RWPE1 (cell line): ENCODE results near the gene CITED4.
A peak's percentile ranks its signal among the peaks of the same experiment; 100 is the strongest.

Experiments used
- CTCF ChIA-PET: fragments of 350-600 bp; sonication (Branson Sonifier 250); formaldehyde crosslinking; extraction: SDS; loops from one replicate; lab custom pipeline; 2021; lab: Yijun Ruan, JAX
- POLR2A ChIA-PET: fragments of 400-600 bp; formaldehyde crosslinking; extraction: SDS; loops from one replicate; lab custom pipeline; 2020; ENCODE audit warnings: antibody characterized with exemption; ENCODE audit not compliant: low non-redundant PET; lab: Yijun Ruan, JAX
- DNase-seq: peaks from one replicate; pipeline ENCODE4 v3.0.0; 2012; ENCODE audit warnings: low spot score
- H3K27ac ChIP-seq: fragments of 450-650 bp; 2 replicates; pipeline ENCODE4 v1.5.1; 2017
- TF ChIP-seq, protein P1 (sequence below): fragments of 450-650 bp; conservative IDR thresholded peaks from 2 replicates; pipeline ENCODE4 v1.5.1; 2017; ENCODE audit warnings: low read depth, mild to moderate bottlenecking

Gene CITED4

DNA sequence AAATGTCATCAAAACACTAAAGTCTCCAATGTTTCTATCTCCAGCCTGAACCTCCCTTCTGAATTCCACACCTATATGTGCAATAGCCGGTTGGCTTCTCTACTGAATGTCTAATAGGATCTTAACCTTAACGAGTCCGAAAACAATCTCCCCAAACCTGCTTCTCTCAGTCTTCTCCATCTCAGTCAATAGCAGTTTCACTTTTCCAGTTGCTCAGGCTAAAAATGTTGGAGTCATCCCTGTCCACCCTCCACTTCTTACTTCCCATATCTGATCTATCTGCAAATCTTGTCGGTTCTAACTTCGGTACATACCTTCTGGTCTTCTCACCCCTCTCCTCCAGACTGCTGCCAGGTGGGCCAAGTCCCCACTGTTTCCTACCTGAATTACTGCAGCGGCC, 25.5 kb upstream of the CITED4 start:
- peak overlapping the region; percentile 87 for H3K27ac ChIP-seq
- ChIA-PET POLR2A (no interaction called here), CTCF (no interaction called here)
- TF ChIP-seq, protein P1, sequence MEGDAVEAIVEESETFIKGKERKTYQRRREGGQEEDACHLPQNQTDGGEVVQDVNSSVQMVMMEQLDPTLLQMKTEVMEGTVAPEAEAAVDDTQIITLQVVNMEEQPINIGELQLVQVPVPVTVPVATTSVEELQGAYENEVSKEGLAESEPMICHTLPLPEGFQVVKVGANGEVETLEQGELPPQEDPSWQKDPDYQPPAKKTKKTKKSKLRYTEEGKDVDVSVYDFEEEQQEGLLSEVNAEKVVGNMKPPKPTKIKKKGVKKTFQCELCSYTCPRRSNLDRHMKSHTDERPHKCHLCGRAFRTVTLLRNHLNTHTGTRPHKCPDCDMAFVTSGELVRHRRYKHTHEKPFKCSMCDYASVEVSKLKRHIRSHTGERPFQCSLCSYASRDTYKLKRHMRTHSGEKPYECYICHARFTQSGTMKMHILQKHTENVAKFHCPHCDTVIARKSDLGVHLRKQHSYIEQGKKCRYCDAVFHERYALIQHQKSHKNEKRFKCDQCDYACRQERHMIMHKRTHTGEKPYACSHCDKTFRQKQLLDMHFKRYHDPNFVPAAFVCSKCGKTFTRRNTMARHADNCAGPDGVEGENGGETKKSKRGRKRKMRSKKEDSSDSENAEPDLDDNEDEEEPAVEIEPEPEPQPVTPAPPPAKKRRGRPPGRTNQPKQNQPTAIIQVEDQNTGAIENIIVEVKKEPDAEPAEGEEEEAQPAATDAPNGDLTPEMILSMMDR, result no peak
- no peak for DNase-seq

DNA sequence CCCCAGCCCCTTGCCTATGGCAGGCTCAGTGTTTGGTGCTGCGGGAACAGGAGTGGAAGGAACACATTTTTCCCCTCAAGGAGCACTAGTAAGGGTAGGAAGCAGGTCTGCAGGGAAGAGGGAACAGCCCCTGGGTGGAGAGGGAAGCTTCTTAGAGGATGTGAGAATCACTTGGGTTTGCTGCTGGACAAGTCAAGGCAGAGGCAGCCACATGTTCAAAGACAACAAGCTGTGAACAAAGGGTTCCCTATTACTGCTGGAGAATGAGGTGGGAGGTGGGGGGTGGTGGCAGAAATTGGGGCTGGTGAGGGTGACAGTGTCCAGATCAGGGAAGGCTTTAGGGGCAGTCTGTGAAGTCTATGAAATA, 24.8 kb upstream of the CITED4 start:
- CTCF ChIA-PET, result no interaction called here
- DNase-seq, result no peak

DNA sequence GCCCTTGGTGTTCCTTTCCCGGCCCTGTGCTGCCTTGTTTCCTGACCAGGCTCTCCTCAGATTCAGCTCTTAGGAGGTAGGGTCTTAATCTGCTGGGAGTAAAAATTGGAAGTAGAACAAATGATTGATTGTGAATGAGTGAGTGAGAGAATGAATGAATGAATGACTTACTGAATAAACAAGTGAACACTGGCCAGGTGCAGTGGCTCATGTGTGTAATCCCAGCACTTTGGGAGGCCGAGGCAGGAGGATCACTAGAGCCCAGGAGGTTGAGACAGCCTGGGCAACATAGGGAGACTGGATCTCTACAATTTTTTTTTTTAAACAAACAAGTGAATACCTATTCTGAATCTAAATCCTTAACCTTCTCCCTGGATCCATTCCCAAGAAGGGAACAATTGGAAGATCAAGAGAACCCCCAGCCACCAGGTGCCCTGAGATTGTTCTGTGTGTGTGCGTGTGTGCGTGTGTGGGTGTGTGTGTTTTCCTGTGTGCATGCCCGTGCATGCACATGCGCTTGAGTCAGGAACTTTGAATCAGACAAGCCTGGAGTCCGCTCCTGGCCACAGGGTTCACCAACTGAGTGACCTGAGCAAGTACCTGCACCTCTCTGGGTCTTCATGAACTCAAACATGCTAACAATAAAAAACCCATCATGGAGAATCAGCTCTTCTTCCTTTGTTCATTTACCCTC, 24.3 kb upstream of the CITED4 start:
- ChIA-PET CTCF (no interaction called here), POLR2A (no interaction called here)
- DNase-seq, result peak; percentile 54
- TF ChIP-seq, protein P1, result no peak
- H3K27ac ChIP-seq, result peak overlapping the region; percentile 87

More for the DNA sequence above, 24.8 kb upstream of the CITED4 start:
- peak overlapping the region; percentile 87 for H3K27ac ChIP-seq
- TF ChIP-seq, protein P1, result no peak
- POLR2A ChIA-PET, result no interaction called here

DNA sequence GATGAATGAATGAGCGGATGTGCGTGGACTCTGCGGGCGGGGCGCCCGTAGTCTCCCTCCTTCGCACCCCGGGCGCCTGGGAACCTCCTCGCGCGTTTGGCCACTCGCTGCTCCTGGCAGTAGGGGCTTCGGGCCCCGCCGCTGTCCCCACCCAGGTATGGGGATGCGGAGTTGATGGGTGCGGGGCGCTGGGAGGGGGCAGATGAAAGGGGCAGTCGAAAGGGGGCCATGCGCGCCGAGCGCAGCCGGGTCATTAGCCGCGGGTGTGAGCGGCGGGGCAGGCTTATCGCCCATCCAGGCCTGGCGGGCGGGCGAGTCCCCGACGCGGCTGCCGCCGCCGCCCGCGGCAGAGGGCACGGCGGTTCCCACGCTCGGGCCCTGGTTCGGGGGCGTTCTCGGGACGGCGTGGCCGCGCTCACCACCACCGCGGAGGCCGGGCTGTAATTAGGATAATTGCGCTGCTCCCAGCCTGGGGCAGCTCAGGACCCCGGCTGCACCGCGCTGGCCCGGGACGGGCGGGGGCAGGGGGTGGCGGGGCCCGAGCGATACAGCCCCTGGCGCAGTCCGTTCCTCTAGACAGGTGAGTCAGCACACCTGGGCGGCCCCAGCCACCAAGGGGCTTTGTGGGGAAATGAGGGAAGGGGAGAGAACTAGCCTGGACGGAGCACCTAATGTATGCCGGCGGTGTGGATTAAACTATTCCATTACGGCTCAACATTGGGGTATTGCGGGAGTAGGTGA, 22.1 kb upstream of the CITED4 start:
- peak overlapping the region; percentile 87; the same call in 1 of the 2 replicates for H3K27ac ChIP-seq
- TF ChIP-seq, protein P1, result no peak
- CTCF ChIA-PET, result interaction anchor here (0.7 kb wide), 1 partner anchor 46 kb away, joined by 3 read pairs; no protein-coding TSS in a partner anchor
- POLR2A ChIA-PET, result no interaction called here
- no peak for DNase-seq

DNA sequence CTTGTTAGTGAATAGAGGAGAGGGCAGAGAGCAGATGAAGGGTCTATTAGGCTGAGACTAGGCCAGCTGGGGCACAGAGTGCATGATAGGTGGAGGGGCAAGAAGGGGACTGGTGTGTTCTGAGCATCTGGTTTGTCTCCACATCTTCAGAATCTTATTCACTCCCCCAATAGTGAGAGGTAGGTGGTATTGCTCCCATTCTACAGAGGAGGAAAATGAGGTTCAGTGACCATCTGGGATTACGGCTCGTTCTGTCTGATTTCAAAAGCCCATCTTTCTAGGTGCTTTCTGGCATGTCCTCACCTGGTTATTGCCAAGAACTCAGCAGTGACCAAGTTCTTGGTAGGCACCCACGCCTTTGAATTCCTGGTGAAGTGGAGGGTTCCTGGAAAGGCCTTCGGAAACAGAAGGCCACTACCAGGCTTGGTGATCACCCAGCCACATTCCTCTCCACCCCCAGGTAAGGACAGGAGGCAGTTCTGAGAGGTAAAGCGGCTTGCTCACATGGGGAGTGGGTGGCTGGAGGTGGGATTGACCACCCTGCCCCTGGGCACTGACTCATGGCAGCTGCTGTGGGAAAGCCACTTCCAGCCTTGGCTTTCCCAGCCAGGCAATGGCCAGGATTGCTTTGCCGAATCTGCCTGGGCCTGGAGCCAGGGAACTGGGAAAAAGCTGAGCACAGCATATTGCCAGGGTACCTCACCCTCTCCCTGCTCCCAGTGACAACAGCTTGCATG, 18.8 kb upstream of the CITED4 start:
- CTCF ChIA-PET, result no interaction called here
- POLR2A ChIA-PET, result interaction anchor here (1.2 kb wide), 1 partner anchor 19 kb away, joined by 5 read pairs; the partner anchor contains the start of gene CITED4
- peak overlapping the region; percentile 50; the same call in 1 of the 2 replicates for H3K27ac ChIP-seq
- TF ChIP-seq, protein P1, result no peak
- DNase-seq, result no peak
